ENCODE data around the gene LYZL1.
"Not testable (repeated sequence)": the region's sequence is repeated elsewhere in the genome, so short reads cannot be mapped to it uniquely, and the experiment has no call there.

The LYZL1 gene

DNA sequence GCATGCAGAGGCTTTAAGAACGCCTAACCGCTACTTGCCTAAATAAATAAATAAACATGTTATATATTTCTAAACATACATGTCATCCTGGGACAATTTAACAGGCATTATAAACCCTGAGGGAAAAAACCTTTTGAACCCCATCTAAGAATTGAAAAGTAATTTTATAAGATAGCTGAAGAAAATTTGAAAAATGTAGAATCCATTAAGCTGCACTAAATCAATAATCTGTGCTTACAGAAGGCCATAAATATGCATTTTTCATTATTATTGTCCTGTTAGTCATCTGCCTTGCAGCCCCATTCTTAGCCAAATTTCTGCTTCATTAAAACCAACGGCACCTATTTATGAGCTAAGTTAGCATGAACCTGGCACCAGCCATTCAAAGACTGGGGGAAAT, 24.2 kb downstream of the LYZL1 start:
- H3K4me3 ChIP-seq (ENCODE audit: low read depth, low read length), result no peak overlapping the region

GRCh38 chr10:29314726-29315125, 25.9 kb downstream of the LYZL1 start:
- no peak for DNase-seq (ENCODE audit: low read depth)
- in situ Hi-C loops (cut with HindIII; ENCODE audit: low sequenced_read_pairs), result loop anchor here (25.0 kb wide), 1 partner anchor 627 kb away; the partner anchor contains the start of gene BAMBI
- H3K4me3 ChIP-seq (ENCODE audit: low read depth, low read length), result no peak overlapping the region

More for the DNA sequence above, 24.2 kb downstream of the LYZL1 start:
- no peak for DNase-seq (ENCODE audit: low read depth)
- TF ChIP-seq, protein P1, sequence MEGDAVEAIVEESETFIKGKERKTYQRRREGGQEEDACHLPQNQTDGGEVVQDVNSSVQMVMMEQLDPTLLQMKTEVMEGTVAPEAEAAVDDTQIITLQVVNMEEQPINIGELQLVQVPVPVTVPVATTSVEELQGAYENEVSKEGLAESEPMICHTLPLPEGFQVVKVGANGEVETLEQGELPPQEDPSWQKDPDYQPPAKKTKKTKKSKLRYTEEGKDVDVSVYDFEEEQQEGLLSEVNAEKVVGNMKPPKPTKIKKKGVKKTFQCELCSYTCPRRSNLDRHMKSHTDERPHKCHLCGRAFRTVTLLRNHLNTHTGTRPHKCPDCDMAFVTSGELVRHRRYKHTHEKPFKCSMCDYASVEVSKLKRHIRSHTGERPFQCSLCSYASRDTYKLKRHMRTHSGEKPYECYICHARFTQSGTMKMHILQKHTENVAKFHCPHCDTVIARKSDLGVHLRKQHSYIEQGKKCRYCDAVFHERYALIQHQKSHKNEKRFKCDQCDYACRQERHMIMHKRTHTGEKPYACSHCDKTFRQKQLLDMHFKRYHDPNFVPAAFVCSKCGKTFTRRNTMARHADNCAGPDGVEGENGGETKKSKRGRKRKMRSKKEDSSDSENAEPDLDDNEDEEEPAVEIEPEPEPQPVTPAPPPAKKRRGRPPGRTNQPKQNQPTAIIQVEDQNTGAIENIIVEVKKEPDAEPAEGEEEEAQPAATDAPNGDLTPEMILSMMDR (IDR thresholded peaks at IDR 0.05; ENCODE audit: low read depth, low read length, missing control alignments), result no peak
- in situ Hi-C loops (cut with HindIII; ENCODE audit: low sequenced_read_pairs), result loop anchor here (25.0 kb wide), 1 partner anchor 626 kb away; the partner anchor contains the start of gene BAMBI

GRCh38 chr10:29315814-29316213, 26.9 kb downstream of the LYZL1 start:
- in situ Hi-C loops (cut with HindIII; ENCODE audit: low sequenced_read_pairs), result loop anchor here (25.0 kb wide), 1 partner anchor 629 kb away; the partner anchor contains the start of gene BAMBI
- no peak overlapping the region for H3K4me3 ChIP-seq (ENCODE audit: low read depth, low read length)
- TF ChIP-seq, protein P1 (IDR thresholded peaks at IDR 0.05; ENCODE audit: low read depth, low read length, missing control alignments), result no peak
- DNase-seq (ENCODE audit: low read depth), result no peak

More at GRCh38 chr10:29314726-29315125, 25.9 kb downstream of the LYZL1 start:
- TF ChIP-seq, protein P1 (IDR thresholded peaks at IDR 0.05; ENCODE audit: low read depth, low read length, missing control alignments), result no peak

DNA sequence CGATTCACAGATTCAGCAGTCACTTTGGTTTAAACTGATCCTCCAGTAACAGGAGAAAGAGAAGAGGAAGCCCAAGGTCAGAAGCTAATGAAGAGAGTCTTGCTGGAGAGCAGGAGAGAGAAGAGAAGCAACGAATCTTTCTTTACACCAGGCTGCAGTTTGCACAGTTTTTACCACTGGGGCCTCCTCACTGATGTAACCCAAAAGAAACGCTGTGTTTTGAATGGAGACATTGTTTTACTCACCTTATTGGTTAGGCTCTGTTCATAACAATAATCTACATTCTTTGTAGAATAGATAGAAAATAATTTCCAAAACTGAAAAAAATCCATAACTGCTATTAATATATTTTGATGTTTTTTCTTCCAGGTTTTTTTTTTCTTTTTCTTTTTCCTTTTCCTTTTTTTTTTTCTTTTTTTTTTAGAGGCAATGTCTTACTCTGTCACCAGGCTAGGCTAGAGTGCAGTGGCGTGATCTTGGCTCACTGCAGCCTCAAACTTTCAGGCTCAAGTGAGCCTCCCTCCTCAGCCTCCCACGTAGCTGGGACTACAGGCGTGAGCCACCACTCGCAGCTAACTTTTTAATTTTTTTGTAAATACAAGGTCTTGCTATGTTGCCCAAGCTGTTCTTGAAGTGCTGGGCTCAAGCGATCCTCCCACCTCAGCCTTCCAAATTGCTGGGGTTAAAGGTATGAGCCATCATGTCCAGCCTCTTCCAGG, 27.6 kb downstream of the LYZL1 start:
- in situ Hi-C loops (cut with HindIII; ENCODE audit: low sequenced_read_pairs), result loop anchor here (25.0 kb wide), 1 partner anchor 629 kb away; the partner anchor contains the start of gene BAMBI
- TF ChIP-seq, protein P1 (IDR thresholded peaks at IDR 0.05; ENCODE audit: low read depth, low read length, missing control alignments), result no peak
- no peak for DNase-seq (ENCODE audit: low read depth)
- H3K4me3 ChIP-seq (ENCODE audit: low read depth, low read length), result no peak overlapping the region

- DNase-seq (ENCODE audit: low read depth), result no peak
- no peak overlapping the region for H3K4me3 ChIP-seq (ENCODE audit: low read depth, low read length)
- TF ChIP-seq, protein P1 (IDR thresholded peaks at IDR 0.05; ENCODE audit: low read depth, low read length, missing control alignments), result no peak
- in situ Hi-C loops (cut with HindIII; ENCODE audit: low sequenced_read_pairs), result loop anchor here (25.0 kb wide), 1 partner anchor 630 kb away; the partner anchor contains the start of gene BAMBI
These were observed 28.2 kb downstream of the LYZL1 start for GRCh38 chr10:29317027-29317420.

DNA sequence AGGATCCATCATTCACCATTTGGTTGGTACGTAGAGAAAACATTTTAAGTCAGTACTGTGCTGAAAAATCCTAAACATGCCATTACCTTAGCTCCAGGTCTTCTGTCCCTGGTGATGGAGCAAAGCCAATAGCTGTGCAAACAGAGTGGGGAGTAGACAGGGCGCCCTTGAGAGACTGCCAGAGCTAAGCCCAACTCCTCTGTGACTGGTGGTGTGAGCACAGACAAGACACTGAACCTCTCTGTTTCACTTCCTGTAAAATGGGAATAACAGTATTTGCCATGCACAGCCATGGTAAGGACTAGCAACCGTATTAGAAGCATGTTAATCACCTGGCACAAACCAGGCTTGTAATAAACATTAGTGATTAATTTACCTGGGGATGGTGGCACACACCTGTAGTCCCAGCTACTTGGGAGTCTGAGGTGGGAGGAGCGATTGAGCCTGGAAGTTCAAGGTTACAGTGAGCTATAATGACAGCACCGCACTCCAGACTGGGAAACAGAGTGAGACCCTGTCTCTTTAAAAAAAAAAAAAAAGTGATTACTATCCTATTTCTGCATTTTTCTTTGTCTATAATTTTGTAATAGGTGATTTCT, 28.7 kb downstream of the LYZL1 start:
- no peak for DNase-seq (ENCODE audit: low read depth)
- TF ChIP-seq, protein P1 (IDR thresholded peaks at IDR 0.05; ENCODE audit: low read depth, low read length, missing control alignments), result no peak
- H3K4me3 ChIP-seq (ENCODE audit: low read depth, low read length), result no peak overlapping the region
- in situ Hi-C loops (cut with HindIII; ENCODE audit: low sequenced_read_pairs), result loop anchor here (25.0 kb wide), 1 partner anchor 630 kb away; the partner anchor contains the start of gene BAMBI

- peak; percentile 39 for DNase-seq (ENCODE audit: low read depth)
- H3K4me3 ChIP-seq (ENCODE audit: low read depth, low read length), result not testable (repeated sequence)
- in situ Hi-C loops (cut with HindIII; ENCODE audit: low sequenced_read_pairs), result loop anchor here (25.0 kb wide), 1 partner anchor 631 kb away; the partner anchor contains the start of gene BAMBI
These were observed 29.5 kb downstream of the LYZL1 start for GRCh38 chr10:29318141-29319071.
